Anterior cingulate cortex (tissue), 58 donors: Measurements from ENCODE around the gene NEK8.
A peak's percentile ranks its signal among the peaks of the same experiment; 100 is the strongest.

Source experiments
- DNase-seq, 58 donors: peaks; one replicate each; lab custom pipeline; 2025; lab: John Stamatoyannopoulos, UW

Gene NEK8

DNA sequence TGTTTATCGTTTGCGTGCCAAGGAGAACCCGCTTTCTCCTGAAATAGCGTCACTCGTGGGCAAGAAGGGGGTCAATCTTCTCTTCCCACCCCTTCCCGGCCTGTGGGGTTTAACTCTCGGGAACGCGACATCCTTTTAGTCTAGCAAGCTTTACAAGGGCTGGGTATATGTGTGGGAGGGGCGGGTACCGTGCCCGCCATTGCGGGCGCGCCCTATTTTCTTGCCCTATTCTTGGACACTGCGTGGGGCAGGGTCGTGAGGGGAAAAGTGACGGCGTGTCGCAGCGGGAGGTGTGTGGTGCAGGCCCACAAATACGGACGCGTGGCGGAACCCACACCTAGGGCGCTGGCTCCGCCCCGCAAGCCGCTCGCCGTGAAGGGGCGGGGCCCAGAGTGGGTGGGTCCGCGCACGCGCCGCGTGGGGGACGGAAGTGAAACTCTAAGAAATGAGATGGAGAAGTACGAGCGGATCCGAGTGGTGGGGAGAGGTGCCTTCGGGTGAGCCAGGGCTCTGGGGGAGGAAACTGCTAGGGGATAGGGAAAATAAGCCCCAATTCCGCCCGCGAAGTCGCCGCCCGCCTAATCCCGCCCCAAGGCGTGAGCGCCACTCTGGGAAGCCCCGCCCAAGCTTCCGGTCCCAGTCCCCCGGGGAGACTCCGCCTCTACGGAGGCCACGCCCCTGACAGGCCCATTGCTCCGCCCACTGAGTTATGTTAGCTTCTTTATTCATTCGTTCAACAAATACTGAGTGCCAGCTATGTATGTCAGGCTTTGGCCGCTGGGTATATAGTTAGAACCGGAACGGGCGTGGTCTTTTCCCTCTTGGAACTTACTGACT, at the start of gene NEK8:
TSS of gene NEK8 (plus strand) at position 425 of the 837 bp plus-strand sequence. CDS start at position 451, 26 bp downstream.
- peak in 57 of 58 donors; percentile 55 to 94 (median 88) for DNase-seq

DNA sequence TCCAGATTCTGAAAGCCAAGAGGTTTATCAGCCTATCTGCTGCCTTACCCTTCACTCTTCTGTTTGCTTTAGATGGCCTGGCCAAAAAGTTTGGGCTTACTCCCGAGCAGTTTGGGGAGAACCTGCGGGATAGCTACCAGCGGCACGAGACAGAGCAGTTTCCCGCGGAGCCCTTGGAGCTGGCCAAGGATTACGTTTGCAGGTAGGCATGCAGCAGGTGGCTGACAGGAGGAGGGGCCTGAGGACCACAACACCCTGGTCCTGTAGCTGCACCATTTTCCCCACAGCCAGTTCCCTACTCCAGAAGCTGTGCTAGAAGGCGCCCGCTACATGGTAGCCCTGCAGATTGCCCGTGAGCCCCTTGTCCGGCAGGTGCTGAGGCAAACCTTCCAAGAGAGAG, 45.9 kb upstream of the NEK8 start:
- no peak for DNase-seq

DNA sequence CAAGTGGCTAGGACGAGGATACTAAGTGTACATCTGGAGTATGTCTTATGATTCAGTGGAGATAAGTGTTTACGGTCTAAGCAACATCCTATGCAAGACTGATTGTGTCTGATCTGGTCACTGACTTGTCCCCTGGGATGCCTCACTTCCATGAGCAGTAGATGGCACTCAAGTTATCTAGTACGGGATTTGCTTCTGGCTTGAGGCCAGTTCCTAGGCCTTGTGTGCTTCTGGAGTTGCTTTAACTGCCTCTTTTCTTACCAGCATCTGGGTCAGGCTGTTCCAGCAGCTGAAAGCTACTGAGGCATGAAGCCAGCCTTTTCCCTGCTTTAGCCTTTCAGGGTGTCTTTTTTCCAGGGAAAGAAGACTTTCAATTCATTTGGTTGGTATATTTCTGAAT, 43.6 kb upstream of the NEK8 start:
- DNase-seq = peak in 53 of 58 donors; percentile 15 to 92 (median 72)

DNA sequence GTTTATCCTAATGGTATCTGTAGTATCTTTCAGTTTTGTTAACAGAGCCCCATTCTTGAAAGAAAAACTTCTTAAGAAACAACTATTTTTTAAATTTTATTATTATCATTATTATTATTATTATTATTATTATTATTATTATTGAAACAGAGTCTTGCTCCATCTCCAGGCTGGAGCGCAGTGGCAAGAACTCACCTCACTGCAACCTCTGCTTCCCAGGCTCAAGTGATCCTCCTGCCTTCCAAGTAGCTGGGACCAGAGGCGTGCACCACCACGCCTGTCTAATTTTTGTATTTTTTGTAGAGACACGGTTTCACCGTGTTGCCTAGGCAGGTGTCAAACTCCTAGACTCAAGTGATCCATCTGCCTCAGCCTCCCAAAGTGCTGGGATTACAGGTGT, 43.2 kb upstream of the NEK8 start:
- no peak for DNase-seq

DNA sequence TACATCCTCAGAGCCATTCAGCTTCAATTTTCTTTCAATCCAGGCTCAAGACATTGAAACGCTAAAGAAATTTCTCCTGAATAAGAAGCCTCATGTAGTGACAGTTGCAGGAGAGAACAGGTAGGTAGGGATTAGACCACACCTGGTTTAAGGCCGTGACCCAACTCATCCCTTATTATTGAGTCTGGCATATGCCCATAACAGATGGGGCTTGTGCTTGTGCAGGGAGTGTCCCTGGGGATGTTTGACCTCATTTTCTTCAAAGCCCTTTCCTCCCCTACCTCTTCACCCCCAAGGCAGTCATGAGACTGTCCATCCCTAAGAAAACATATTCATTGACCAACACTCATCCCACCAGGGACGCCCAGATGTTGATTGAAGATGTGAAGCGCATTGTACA, 42.3 kb upstream of the NEK8 start:
- no peak for DNase-seq

DNA sequence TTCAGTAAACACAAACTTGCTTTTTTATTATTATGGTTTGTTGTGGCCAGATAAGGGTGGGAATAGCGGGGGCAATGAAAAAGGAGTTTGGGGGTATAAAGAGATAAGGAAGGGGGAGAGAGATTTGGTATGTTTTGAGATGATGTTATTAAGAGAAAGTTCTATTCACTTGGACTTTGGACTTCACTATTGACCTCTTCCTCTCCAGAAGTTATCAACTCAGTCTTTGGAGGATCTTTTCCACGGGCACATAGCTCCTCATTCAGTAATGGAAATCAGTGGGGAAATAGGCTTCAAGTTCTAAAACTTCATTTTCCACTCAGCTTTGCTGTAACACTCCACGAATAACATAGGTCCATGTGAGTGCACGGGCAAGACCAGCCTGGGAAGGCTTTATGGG, 40.1 kb upstream of the NEK8 start:
- DNase-seq = no peak

DNA sequence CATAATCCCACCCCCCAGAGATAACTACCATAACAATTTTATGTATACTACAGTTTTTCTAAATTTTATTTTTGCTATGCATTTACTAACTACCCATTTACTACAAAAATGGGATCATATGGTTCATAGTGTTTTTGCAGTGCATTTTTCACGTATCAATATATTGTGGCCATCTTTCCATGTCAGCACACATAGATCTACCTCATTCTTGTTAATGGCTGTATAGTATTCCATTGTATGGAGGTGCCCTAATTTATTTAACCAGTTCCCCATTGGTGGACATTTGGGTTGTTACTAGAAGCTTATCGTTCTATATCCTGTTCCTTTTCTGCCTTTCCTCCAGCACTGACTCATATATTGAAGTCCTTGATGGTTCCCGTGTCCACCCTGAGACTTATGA, 39.6 kb upstream of the NEK8 start:
- no peak for DNase-seq

DNA sequence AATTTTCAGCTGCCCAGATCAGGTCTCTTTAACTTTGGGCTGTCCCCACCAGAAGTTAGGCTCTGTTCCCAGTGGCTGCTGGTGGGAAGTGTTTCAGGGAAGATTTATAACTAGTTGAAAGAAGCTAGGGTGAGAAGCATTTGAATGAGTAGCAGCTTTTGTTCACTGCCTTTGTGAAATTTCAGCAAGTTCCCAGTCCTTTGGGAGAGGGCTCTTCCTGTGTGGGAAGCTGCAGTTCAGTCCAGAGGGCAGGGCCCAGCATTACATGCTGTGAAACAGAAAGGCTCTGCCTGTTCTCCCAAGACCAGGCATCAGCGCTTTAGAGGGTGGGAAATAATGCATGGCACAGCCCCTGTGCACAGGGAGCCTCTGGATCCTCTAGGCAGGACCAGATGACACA, 34.7 kb upstream of the NEK8 start:
- DNase-seq = peak in 24 of 58 donors; percentile 2 to 74 (median 24)

DNA sequence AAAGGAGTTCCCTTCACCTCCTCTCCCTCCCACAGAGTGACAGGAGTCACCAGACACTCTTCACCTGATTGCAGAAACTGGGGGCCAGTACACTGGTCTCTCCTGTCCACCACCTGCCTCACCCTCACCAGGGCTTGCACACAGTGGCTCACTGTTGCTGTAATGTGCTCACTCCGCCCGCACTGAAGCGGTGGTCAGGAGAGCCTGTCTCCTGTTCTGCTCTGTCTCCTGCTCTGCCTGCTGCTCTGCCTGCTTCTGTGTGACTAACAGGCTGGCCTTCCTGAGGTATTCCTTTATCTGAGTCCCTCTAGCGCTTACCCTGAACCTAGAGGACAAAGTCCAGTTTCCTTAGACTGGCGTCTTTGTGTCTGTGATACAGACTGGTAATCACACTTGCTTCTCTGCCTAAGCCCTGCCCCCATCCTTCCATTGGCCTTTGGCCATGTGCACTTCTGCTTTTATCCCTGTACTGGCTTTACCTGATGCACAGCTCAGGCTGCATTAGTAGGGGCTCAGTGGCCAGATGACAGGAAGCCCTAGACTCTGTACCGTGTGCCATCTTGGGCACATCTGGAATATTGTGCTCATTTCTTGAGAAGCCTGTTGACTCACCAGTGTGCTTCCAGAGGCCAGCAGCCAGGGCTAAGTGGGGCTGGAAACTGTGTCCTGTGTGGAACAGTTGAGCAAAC, 30.2 kb upstream of the NEK8 start:
- no peak for DNase-seq

DNA sequence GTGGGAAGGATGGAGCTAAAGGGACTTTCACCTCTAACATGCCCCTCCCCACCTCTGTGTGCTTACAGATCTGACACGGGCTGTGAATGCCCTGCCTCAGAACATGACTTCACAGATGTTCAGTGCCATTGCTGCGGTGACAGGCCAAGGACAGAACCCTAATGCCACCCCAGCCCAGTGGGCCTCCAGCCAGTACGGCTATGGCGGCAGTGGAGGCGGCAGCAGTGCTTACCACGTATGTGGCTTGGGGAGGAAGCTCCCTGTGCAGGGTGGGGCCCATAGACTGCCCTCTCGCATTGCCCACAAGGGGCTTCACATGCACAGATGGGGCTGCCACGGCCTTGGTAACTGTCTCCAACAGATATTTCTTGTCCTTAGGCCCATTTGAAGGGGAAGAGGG, 28.3 kb upstream of the NEK8 start:
- no peak for DNase-seq

DNA sequence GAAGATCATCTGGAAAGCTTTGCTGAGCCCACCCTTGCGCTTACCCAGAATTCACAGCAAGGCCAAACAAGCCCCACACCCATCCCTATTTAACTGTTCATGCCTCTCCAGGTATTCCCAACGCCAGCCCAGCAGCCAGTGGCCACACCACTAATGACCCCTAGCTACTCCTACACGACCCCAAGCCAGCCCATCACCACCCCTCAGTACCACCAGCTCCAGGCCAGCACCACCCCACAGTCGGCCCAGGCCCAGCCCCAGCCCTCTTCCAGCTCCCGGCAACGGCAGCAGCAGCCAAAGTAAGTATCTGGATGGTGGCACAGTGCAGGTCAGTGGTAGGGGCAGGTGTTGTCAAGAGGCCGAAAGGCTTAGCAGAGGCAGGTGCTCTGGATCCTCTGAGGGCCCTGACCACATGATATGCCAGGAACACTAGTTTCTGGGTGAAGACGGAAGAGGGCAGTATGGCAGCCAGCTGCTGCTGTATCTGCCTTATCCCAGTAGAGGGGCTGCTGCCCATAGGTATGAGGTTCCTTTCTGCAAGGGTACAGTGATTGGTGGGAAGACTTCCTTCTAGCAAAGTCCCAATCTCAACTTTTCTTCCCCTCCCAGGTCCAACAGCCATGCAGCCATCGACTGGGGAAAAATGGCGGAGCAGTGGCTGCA, 27.6 kb upstream of the NEK8 start:
- no peak for DNase-seq

DNA sequence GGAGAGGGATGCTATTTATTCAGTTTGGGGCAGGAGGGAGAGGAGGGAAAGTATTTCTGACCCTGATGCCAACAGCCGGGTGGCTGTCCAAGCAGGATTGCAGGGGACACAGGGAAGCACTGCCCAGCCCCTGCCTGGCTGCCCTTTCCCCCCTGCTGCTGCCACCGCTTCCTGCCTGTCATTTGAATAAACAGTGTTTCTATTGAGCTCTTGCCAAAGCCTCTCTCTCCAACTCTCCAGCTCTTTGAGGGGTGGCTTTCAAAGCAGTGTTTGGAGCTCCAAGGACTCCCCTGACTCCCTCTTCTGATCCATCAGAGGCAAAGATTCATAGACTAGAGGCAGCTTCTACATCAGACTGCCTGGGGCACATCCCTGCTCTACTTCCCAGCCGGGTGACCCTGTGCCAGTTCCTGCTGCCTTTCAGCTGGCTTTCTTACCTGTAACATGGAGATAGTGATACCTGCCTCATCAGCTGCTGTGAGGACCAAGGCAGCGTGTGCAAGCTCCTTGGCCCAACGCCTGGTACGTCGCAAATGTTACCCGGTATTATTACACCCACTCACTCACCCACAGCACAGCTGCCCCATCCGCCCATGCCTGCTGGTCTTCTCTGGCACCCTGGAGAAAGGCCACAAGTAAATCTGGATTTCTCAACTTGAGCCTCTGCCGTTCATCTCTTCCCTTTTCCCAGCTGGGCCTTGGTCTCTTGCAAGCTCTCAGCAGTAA, 26.4 kb upstream of the NEK8 start:
- peak in 54 of 58 donors; percentile 26 to 89 (median 60) for DNase-seq

DNA sequence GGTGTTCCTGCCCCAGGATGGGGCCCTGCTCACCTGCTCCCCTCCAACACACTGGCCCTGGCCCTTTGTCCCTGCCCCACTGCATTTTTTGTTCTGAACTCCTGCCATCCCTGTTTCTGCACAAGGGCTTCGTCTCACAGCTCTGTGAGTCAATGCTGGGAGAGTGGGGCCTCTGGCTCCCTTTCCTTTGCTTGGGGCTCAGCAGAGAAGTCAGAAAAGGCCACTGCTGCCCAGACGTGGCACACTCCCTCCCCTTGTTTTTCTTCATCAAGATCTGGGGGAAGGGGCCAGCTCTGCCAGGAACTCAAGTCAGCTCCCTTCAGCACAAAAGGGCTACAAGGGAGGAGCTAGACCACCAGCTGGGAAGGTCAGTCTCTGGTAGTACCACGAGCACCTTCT, 25.8 kb upstream of the NEK8 start:
- DNase-seq = peak in 14 of 58 donors; percentile 21 to 71 (median 49)

DNA sequence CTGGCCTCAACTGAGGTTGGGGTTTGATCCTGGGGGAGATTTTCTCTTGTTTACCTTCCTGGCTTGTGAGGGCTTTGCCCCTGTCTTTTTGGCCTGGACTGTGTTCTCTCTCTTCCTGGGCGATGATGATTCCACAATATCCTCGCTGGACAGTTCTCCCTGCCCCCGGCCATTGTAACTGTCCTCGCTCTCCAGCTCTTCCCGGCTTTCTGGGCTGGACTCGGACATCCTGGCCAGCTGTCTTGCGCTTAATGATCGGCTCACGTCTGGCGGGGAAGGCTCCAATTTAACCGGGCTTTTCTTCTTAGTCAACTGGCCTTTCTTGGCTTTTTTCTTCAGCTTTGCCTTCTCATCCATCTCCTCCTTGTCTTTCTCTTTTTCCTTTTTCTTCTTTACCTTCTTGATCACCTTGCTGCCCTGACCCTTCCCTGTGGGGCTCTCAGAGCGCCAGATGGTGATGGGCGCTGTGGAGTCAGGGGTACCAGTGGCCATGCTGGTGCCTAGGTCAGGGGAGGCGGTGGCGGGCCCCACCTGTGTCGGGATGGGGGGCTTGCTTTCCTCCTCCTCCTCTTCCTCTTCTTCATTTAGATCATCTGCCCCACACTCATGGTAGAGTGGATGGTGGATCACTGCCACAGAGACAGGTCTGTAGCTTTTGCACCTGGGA, 24.9 kb upstream of the NEK8 start:
- DNase-seq = no peak

DNA sequence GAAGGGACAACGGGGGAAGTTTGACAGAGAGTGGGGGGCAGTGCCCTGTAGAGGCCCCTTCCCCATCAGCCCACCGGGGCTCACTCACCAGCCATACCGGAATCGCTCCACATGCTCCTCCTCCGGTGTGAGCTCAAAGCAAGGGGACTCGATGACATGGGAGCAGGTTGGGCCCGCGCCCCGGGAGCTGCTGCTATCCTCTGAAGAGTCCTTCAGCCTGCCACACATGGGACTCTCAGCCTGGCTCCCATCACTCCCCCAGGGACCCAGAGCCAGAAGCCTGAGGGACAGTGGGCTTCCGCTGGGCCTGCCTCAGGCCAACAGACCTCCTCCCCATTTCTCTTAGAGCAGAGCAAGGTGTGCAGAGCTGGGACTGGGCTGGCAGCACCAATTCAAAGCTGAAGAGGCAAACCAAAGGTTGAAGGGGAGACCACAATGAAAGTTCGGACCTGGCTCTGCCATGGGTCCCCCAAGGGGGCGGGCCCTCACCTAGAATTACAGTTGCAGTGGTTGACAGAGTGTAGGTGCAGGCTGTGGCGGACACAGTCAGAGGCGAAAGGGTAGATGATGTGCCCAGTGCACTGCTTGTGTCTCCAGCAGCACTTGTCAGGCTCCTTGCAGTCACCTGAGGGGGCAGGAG, 24.2 kb upstream of the NEK8 start:
- DNase-seq = no peak

DNA sequence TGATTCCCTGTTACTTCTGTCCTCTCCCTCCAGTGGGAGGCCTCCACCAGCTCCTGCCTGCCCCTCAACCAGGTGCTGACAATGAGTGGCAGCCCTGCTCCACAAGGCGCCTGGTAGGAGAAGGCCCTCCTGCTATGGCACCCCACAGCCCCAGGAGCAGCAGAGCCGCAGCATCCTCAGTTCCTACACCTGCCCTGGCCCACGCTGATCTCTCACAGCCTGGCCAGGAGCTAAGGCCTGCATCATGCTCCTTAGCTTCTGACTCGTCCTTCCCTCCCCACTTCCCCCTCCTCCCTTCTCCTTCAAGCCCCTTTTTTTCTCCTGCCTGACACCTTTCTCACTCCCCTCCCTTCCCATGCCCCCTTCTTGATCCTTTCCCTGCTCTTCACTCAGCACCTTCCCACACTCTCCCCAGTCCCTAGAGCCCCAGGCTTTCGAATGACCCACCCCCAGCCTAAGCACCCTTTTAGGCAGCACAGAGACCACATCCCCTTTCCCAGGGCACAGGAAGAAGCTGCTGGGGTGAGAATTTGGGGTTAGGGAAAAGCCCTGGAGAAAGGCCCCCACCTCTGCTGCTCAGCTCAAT, 23.4 kb upstream of the NEK8 start:
- DNase-seq = no peak

DNA sequence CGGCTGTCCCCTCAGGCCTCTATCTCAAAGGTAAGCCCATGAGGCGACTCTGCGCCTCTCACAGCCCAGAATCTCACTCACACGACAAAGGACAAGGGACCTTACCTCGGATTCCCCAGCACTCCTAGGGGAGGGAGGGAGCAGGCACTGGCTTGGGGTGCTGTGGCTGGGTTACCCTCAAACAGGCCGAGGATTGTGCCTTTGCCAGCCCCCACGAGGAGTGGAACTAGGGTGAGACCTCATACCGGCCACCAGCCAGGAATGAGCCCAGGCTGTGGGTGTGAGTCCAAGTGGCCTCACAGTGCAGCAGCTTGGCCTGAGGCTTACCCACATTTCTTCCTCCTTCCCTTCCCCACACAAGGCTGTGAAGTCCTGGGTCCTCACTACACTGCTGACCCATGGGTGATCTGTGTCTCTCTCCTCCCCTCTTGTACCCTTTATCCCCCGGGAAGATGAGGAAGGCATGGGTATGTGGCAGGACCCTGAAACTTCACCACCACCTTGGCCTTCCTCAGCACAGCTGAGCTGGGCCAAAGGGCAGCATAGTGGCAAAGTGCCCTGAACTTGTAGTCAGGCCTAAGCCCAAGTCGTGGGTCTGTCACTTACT, 22.8 kb upstream of the NEK8 start:
- DNase-seq = no peak

DNA sequence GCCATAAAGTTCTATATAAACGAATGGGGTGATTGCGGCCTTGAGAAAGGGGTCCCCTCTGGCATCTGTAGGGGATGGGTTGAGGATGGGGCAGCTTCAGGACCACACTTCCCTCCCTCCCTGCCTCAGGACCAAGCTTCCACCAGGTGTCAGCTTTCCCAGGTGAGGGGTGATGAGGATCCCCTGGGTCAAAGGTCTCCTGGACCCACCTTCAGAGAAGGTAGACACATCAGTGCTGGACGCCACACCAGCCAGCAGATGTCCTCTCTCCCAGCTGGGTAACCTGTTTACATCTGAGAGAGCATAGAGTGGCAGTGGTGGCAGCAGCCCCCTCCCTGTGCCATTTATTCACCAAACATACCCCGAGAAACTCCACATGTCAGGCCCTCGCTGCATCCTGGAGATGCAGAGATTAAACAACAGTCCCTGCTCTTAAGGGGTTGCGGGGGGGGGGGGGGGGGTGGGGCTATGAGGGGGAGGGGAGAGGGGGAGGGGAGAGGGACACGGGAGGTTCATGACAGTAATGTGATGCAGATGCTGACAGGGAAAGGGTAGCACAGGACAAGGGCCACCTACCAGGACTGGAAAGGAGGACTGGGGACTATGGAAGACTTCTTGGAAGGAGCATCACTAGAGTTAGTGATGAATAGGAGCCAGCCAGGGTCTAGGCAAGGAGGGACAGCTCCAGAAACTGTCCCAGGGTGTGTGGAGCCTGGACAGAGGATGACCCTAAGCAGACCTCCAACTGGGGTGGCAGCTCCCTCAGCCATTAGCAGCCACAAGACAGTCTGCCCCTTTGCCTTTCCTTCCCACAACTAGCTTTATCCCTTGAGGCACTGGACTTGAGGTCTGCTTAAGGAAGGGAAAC, 21.9 kb upstream of the NEK8 start:
- DNase-seq = no peak
